Activated naive CD8-positive, alpha-beta T cell (primary cell): Measurements from ENCODE around the gene CNR2.
"Not testable (repeated sequence)": the region's sequence is repeated elsewhere in the genome, so short reads cannot be mapped to it uniquely, and the experiment has no call there.

Experiments
- H3K27ac Mint-ChIP-seq: one replicate; pipeline ENCODE4 v1.8.0; 2021; ENCODE audit warnings: mixed read lengths
- H3K27me3 Mint-ChIP-seq: one replicate; pipeline ENCODE4 v1.8.0; 2021; ENCODE audit warnings: mixed read lengths
- H3K36me3 Mint-ChIP-seq: one replicate; pipeline ENCODE4 v1.8.0; 2021; ENCODE audit warnings: mixed read lengths
- H3K4me1 Mint-ChIP-seq: one replicate; pipeline ENCODE4 v1.8.0; 2021; ENCODE audit warnings: low read depth, mixed read lengths
- H3K4me3 Mint-ChIP-seq: one replicate; pipeline ENCODE4 v1.8.0; 2021; ENCODE audit warnings: mild to moderate bottlenecking, mixed read lengths
- H3K9me3 Mint-ChIP-seq: one replicate; pipeline ENCODE4 v1.8.0; 2021; ENCODE audit warnings: low read depth, mixed read lengths

The CNR2 gene

GRCh38 chr1:23875382-23875781 is 37.8 kb downstream of the CNR2 start:
- Mint-ChIP-seq H3K4me3 (no peak overlapping the region), H3K27me3 (no peaks in the 10 kb centered on the region), H3K27ac (no peak overlapping the region), H3K36me3 (peaks cover 12% of the 10 kb centered on the region), H3K4me1 (no peaks in the 10 kb centered on the region), H3K9me3 (peaks cover 11% of the 10 kb centered on the region)

- Mint-ChIP-seq H3K27me3 (no peaks in the 10 kb centered on the region), H3K4me1 (peaks cover 10% of the 10 kb centered on the region), H3K36me3 (peaks cover 3% of the 10 kb centered on the region), H3K4me3 (no peak overlapping the region), H3K9me3 (peaks cover 3% of the 10 kb centered on the region), H3K27ac (no peak overlapping the region)
Measured at GRCh38 chr1:23872421-23872820, 40.7 kb downstream of the CNR2 start.

GRCh38 chr1:23869051-23869450 is 44.1 kb downstream of the CNR2 start:
- no peaks in the 10 kb centered on the region for H3K27me3 Mint-ChIP-seq
- H3K4me1 Mint-ChIP-seq, result peaks cover 21% of the 10 kb centered on the region
- H3K36me3 Mint-ChIP-seq, result no peaks in the 10 kb centered on the region
- no peaks in the 10 kb centered on the region for H3K9me3 Mint-ChIP-seq
- peak overlapping the region; percentile 54 for H3K27ac Mint-ChIP-seq
- peak overlapping the region; percentile 90 for H3K4me3 Mint-ChIP-seq

GRCh38 chr1:23868557-23869016 is 44.6 kb downstream of the CNR2 start:
- Mint-ChIP-seq H3K4me3 (peak overlapping the region; percentile 90), H3K27me3 (no peaks in the 10 kb centered on the region), H3K27ac (peak overlapping the region; percentile 54), H3K9me3 (no peaks in the 10 kb centered on the region), H3K36me3 (no peaks in the 10 kb centered on the region), H3K4me1 (peaks cover 21% of the 10 kb centered on the region)

GRCh38 chr1:23867895-23868556 is 45.1 kb downstream of the CNR2 start, which contains the start of gene FUCA1:
Gene FUCA1 (minus strand): TSS chr1:23868290. CDS start chr1:23868286, 4 bp downstream.
- Mint-ChIP-seq H3K4me1 (peaks cover 21% of the 10 kb centered on the region), H3K36me3 (no peaks in the 10 kb centered on the region), H3K27me3 (no peaks in the 10 kb centered on the region), H3K9me3 (no peaks in the 10 kb centered on the region), H3K27ac (peak within 1 kb of the TSS; percentile 54), H3K4me3 (peak within 1 kb of the TSS; percentile 90)

- Mint-ChIP-seq H3K9me3 (no peaks in the 10 kb centered on the region), H3K27ac (peak overlapping the region; percentile 28), H3K27me3 (no peaks in the 10 kb centered on the region), H3K36me3 (no peaks in the 10 kb centered on the region), H3K4me1 (peaks cover 21% of the 10 kb centered on the region), H3K4me3 (peak overlapping the region; percentile 90)
Measured at GRCh38 chr1:23867542-23867894, 45.6 kb downstream of the CNR2 start.

- no peaks in the 10 kb centered on the region for H3K27me3 Mint-ChIP-seq
- H3K4me3 Mint-ChIP-seq, result no peak overlapping the region
- H3K9me3 Mint-ChIP-seq, result no peaks in the 10 kb centered on the region
- H3K4me1 Mint-ChIP-seq, result peaks cover 21% of the 10 kb centered on the region
- peaks cover 4% of the 10 kb centered on the region for H3K36me3 Mint-ChIP-seq
- H3K27ac Mint-ChIP-seq, result no peak overlapping the region
Measured at GRCh38 chr1:23865543-23865930, 47.6 kb downstream of the CNR2 start.

- no peak overlapping the region for H3K4me3 Mint-ChIP-seq
- H3K36me3 Mint-ChIP-seq, result peaks cover 4% of the 10 kb centered on the region
- H3K4me1 Mint-ChIP-seq, result peaks cover 21% of the 10 kb centered on the region
- no peak overlapping the region for H3K27ac Mint-ChIP-seq
- H3K27me3 Mint-ChIP-seq, result no peaks in the 10 kb centered on the region
- H3K9me3 Mint-ChIP-seq, result no peaks in the 10 kb centered on the region
Measured at GRCh38 chr1:23864801-23865542, 48.2 kb downstream of the CNR2 start.

GRCh38 chr1:23862640-23863039 is 50.5 kb downstream of the CNR2 start:
- Mint-ChIP-seq H3K4me3 (no peak overlapping the region), H3K4me1 (peaks cover 13% of the 10 kb centered on the region), H3K36me3 (peaks cover 7% of the 10 kb centered on the region)

GRCh38 chr1:23854568-23854967 is 58.6 kb downstream of the CNR2 start:
- no peak overlapping the region for H3K4me3 Mint-ChIP-seq
- no peaks in the 10 kb centered on the region for H3K4me1 Mint-ChIP-seq
- H3K9me3 Mint-ChIP-seq, result no peaks in the 10 kb centered on the region
- H3K27me3 Mint-ChIP-seq, result no peaks in the 10 kb centered on the region
- peaks cover 7% of the 10 kb centered on the region for H3K36me3 Mint-ChIP-seq
- no peak overlapping the region for H3K27ac Mint-ChIP-seq

More at GRCh38 chr1:23862640-23863039, 50.5 kb downstream of the CNR2 start:
- H3K9me3 Mint-ChIP-seq, result no peaks in the 10 kb centered on the region
- no peak overlapping the region for H3K27ac Mint-ChIP-seq
- H3K27me3 Mint-ChIP-seq, result no peaks in the 10 kb centered on the region

GRCh38 chr1:23853124-23853523 is 60.0 kb downstream of the CNR2 start:
- not testable (repeated sequence) for H3K4me1 Mint-ChIP-seq, H3K27ac Mint-ChIP-seq, H3K27me3 Mint-ChIP-seq, H3K9me3 Mint-ChIP-seq, H3K4me3 Mint-ChIP-seq
- peaks cover 12% of the 10 kb centered on the region for H3K36me3 Mint-ChIP-seq

GRCh38 chr1:23851406-23851805 is 61.8 kb downstream of the CNR2 start:
- not testable (repeated sequence) for H3K27me3 Mint-ChIP-seq, H3K4me1 Mint-ChIP-seq, H3K9me3 Mint-ChIP-seq, H3K4me3 Mint-ChIP-seq, H3K27ac Mint-ChIP-seq
- peaks cover 20% of the 10 kb centered on the region for H3K36me3 Mint-ChIP-seq

GRCh38 chr1:23848673-23849616 is 64.2 kb downstream of the CNR2 start:
- H3K27ac Mint-ChIP-seq, result no peak overlapping the region
- peaks cover 20% of the 10 kb centered on the region for H3K36me3 Mint-ChIP-seq
- no peaks in the 10 kb centered on the region for H3K9me3 Mint-ChIP-seq
- H3K4me3 Mint-ChIP-seq, result no peak overlapping the region
- no peaks in the 10 kb centered on the region for H3K27me3 Mint-ChIP-seq
- no peaks in the 10 kb centered on the region for H3K4me1 Mint-ChIP-seq

- H3K36me3 Mint-ChIP-seq, result peaks cover 20% of the 10 kb centered on the region
- H3K27me3 Mint-ChIP-seq, H3K4me1 Mint-ChIP-seq, H3K9me3 Mint-ChIP-seq, H3K27ac Mint-ChIP-seq, H3K4me3 Mint-ChIP-seq: not testable (repeated sequence)
Measured at GRCh38 chr1:23847482-23848095, 65.6 kb downstream of the CNR2 start.
